Smooth muscle cell of the pulmonary artery (primary cell): ENCODE measurements around the gene TMEM236. TPM values are rescaled to one million over a fixed set of nuclear protein-coding genes. Genes with fewer than 3 reads are reported as not detected.

Experiments used
- total RNA-seq: library from RNA; depleted of rRNA; stranded (reverse); fragments of >200 nt; gene quantifications from 2 replicates; pipeline ENCODE4 v1.2.3, GENCODE V29; 2014

TMEM236 gene
- under 0.01 and 0.07 TPM in 2 replicates for total RNA-seq

GRCh38 chr10:17751781-17752445 lies at the start of gene TMEM236:
TSS of gene TMEM236 (plus strand) at chr10:17752201. CDS start at chr10:17752296, 95 bp downstream.

DNA sequence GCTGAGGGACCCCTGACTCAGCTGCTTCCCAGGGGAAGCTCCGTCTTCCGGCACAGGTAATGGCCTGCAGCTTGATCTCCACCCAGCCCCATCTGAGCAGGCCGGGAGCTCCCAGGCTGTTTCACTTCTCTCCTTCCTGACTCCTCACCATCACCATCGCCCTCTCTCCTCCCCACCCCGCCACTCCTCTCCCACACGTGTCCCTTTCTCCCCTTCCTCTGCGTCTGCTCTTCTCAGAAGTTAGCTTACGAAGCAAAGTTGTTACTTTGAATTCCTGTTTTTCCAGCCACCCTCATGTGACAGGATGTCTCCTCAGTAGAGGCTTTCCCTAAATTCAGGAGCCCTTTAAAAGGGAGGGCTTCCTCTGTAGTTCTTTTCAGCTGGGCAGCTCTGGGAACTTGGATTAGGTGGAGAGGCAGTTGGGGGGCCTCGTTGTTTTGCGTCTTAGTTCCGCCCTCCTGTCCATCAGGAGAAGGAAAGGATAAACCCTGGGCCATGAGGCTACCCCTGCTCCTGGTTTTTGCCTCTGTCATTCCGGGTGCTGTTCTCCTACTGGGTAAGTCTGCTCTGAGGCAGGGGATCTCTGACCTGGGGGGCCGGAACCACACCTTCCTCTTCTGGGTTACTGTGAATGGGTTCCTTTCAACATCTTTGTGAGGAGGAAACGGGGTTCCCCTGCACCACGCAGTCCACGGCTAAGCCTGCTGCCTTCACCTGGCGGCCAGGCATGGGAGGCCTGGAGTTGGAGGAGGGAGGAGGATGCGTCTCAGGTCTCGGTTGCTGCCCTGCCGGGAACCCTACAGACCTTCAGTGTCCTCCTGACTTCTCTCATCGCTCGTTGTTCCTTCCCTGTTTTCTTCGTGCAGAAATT lies 57.2 kb downstream of the TMEM236 start, which contains the start of gene MRC1:
Gene MRC1, plus strand, starts transcription at position 378 of the 871 bp plus-strand sequence. Its CDS starts 118 bp downstream, at position 496.

Other genes starting within 250 kb of the TMEM236 start
- gene HACD1, start 134.8 kb upstream of the TMEM236 start, total RNA-seq, result 12.2 and 50.0 TPM in 2 replicates
- 22.5 and 36.6 TPM in 2 replicates for gene STAM, start 108.0 kb upstream of the TMEM236 start, total RNA-seq
- under 0.01 TPM in 1 of 2 replicates, not detected in the other for gene MRC1, start 57.1 kb downstream of the TMEM236 start, total RNA-seq
- gene SLC39A12, start 199.7 kb downstream of the TMEM236 start, total RNA-seq, result not detected in 2 replicates